WTC11 (cell line): Measurements from ENCODE around the gene TMEM14C.
"Not testable (repeated sequence)": the region's sequence is repeated elsewhere in the genome, so short reads cannot be mapped to it uniquely, and the experiment has no call there.

ENCODE experiments used
- CDX4 ChIP-seq: fragments of 250-450 bp; sonication (Bioruptor Pico); IDR thresholded peaks from 2 replicates; pipeline ENCODE4 v1.9.0; 2021; ENCODE audit warnings: moderate library complexity, mild to moderate bottlenecking, inconsistent platforms, borderline replicate concordance
- TCF7 ChIP-seq: sonication (generic); formaldehyde crosslinking; IDR thresholded peaks from 2 replicates; pipeline ENCODE4 v1.8.0; 2022; ENCODE audit warnings: mild to moderate bottlenecking, low read depth, missing genetic modification reagents, moderate library complexity

GRCh38 chr6:10720960-10721849, 1.7 kb upstream of the TMEM14C start:
- not testable (repeated sequence) for TF ChIP-seq CDX4, TCF7 (CRISPR knock-in tag)
